ENCODE data around the gene GARIN1A.
"Not testable (repeated sequence)": the region's sequence is repeated elsewhere in the genome, so short reads cannot be mapped to it uniquely, and the experiment has no call there.

The GARIN1A gene

DNA sequence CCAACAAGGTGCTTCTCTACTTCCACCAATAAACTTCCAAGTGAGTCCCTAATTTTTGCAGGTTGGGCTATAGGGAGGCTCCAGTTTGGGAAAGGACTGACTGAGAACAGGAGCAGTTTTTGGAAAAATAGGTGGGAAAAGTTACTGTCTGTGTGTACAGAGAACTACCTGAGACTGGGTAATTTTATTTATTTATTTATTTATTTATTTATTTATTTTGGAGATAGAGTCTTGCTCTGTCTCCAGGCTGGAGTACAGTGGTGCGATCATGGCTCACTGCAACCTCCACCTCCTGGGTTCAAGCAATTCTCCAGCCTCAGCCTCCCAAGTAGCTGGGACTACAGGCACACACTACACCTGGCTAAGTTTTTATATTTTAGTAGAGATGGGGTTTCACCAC, 11.2 kb downstream of the GARIN1A start:
- in situ Hi-C loops (cut with MboI; ENCODE audit: low sequenced_read_pairs): not testable (repeated sequence)

DNA sequence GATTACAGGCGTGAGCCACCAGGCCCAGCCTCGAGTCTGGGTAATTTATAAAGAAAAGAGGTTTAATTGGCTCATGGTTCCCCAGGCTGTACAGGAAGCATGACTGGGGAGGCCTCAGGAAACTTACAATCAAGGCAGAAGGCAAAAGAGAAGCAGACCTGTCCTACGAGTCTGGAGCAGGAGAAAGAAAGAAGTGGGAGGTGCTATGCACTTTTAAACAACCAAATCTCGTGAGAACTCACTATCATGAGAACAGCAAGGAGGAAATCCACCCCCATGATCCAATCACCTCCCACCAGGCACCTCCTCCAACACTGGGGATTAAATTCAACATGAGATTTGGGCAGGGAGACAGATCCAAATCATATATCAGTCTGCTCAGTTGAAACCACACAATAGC, 11.6 kb downstream of the GARIN1A start:
- in situ Hi-C loops (cut with MboI; ENCODE audit: low sequenced_read_pairs): not testable (repeated sequence)

DNA sequence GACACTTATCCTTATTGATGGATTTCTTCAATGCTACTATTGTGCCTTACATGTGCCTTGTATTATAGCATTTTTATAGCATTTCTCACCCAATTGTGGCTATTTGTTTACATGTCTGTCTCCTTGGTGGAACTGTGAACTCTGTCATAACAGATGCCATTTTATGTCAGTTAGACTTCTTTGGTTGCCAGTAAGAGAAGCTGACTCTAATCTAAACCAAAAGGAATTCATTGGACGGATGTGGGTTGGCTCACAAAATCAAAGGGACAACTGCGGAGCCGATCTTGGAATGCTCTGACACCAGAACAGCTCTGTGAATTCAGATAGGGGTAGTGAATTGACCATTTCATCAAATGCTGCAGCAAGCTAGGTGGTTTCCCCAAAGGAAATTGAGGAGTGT, 15.0 kb downstream of the GARIN1A start:
- in situ Hi-C loops (cut with MboI; ENCODE audit: low sequenced_read_pairs): no loop called here

DNA sequence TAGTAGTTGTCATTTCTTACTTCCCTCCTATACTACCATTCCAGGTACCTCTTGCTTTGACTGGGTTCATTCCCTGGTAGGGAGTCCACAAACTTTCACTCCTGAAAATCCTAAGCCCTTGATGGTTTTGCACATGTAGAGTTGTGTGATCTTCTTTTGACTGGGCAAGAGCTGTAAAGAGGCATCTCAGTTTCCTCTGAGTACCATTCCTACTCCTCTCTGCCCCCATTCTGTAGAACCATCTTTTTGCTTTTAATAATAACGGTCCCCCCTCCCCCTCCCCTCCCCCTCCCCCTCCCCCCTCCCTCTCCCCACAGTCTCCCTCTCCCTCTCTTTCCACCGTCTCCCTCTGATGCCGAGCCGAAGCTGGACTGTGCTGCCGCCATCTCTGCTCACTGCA, 16.4 kb downstream of the GARIN1A start:
- in situ Hi-C loops (cut with MboI; ENCODE audit: low sequenced_read_pairs): no loop called here

DNA sequence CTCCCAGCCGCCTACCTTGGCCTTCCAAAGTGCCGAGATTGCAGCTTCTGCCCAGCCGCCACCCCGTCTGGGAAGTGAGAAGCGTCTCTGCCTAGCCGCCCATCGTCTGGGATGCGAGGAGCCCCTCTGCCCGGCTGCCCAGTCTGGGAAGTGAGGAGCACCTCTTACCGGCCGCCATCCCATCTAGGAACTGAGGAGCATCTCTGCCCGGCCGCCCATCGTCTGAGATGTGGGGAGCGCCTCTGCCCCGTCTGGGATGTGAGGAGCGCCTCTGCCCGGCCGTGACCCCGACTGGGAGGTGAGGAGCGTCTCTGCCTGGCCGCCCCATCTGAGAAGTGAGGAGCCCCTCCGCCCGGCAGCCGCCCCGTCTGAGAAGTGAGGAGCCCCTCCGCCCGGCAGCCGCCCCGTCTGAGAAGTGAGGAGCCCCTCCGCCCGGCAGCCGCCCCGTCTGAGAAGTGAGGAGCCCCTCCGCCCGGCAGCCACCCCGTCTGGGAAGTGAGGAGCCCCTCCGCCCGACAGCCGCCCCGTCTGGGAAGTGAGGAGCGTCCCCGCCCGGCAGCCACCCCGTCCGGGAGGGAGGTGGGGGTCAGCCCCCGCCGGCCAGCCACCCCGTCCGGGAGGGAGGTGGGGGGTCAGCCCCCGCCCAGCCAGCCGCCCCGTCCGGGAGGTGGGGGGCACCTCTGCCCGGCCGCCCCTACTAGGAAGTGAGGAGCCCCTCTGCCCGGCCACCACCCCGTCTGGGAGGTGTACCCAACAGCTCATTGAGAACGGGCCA, 17.3 kb downstream of the GARIN1A start:
- in situ Hi-C loops (cut with MboI; ENCODE audit: low sequenced_read_pairs): not testable (repeated sequence)

DNA sequence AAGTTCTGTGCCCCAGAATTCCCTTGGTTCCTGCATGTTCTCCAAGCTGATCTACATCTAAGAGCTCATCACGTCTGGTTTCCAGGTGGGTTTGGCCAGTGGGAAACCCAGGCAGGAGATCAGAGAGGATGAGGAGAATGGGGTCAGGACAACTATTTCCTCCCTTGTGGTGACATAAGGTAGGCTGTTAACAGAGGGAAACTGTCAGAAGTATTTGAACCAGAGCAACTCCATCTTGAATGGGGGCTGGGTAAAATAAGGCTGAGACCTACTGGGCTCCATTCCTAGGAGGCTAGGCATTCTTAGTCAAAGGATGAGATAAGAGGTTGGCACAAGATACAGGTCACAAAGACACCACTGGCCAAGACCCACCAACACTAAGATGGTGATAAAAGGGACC, 19.1 kb downstream of the GARIN1A start:
- in situ Hi-C loops (cut with MboI; ENCODE audit: low sequenced_read_pairs): no loop called here

DNA sequence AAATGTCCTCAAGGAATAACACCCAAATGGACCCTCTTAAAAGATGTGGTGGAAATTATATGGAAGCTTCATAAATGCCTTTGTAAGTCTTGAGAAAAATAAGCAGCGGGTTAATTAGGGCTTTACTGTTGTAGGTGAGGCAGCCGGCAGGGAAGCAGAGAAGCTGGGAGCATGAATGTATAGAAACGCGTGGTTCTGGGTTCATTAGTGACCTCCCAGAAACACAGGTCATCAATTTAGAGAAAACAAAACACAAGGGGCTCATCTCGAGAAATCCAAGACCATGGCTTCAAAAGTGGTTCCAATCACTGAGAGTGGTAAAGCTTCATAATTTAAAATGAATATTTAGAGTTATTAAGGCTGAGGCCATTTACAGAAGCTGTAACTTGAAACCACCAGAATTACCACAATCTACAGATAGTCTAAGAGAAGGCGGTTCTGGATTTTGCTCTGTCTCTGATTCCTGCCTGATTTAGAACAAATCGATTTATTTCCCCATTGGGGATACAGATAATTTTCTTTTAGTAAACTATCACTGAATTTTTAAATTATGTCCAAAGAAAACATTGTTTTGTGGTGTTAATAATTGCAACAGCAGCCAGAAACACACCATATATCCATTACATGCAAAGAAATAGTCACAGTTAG, 20.7 kb downstream of the GARIN1A start:
- in situ Hi-C loops (cut with MboI; ENCODE audit: low sequenced_read_pairs): no loop called here

DNA sequence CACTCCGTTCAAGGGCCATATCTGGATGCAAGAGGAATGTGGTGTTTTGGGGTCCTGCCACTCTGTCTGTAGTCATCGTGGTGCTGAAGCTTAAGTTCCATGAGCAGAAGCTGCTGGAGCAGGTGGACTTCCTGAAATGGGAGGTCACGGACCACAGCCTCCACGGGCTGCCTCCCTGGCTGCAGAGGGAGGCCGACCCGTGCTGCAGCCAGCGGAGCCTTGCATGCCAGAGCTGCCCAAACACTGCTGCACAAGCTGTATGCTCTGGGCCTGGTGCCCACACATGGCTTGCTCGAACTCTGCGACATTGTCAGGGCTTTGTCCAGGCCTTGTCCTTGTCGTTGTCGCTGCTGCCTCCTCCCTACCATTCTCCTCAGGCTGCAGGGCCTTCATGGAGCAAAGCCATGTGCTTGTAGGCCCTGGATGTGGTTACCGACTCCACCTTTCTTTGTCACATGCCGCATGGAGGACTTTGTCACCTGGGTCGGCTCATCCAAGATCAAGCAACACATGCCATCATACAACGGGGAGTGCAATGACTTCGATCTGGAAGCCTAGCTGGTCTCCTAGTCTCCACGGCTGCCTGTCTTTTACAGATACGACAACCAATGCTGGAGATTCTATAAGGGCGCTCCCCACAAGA, 21.4 kb downstream of the GARIN1A start:
- in situ Hi-C loops (cut with MboI; ENCODE audit: low sequenced_read_pairs): no loop called here

DNA sequence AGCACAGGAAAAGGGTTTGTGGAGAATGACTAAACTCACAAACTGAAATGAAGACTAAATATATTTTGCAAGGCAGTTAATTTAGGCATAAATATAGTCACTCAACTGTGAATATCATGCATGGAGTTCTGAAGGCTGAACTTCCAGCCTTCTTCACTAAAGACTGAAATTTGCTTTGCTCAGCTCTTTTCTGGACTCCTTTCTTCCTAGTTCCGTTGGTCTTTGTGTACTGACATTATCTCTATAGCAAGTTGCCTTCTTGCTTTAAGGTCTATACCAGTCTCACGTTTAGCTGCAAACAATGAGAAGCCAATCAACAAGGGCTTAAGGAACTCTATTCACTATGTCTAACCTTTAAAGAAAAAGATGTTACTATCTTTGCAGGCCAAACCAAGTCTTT, 22.6 kb downstream of the GARIN1A start:
- in situ Hi-C loops (cut with MboI; ENCODE audit: low sequenced_read_pairs): no loop called here

DNA sequence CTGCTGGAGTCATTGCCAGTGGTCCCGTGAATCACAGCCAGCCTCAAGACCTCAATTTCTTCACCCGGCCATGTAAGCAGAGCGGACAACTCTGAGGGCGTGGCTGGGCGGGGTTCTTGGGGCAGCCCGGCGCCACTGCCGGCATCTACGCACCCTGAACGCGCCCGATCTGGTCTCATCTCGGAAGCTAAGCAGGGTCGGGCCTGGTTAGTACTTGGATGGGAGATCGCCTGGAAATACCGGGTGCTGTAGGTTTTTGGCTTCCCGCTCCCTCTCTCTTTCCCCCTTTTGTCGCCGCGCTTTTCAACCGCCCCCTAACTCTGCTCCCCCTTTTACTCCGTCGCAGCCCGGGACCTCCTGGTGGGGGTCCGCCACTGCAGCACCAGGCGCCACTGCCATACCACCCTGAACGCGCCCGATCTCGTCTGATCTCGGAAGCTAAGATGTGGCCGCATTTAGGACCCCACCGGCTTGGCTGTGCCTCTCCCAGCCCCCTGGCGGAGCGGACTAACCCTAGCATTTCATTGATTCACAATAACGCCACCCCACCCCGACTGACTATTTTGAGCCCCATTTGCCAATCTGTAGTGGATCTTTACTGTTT, 25.3 kb downstream of the GARIN1A start:
- in situ Hi-C loops (cut with MboI; ENCODE audit: low sequenced_read_pairs): no loop called here

DNA sequence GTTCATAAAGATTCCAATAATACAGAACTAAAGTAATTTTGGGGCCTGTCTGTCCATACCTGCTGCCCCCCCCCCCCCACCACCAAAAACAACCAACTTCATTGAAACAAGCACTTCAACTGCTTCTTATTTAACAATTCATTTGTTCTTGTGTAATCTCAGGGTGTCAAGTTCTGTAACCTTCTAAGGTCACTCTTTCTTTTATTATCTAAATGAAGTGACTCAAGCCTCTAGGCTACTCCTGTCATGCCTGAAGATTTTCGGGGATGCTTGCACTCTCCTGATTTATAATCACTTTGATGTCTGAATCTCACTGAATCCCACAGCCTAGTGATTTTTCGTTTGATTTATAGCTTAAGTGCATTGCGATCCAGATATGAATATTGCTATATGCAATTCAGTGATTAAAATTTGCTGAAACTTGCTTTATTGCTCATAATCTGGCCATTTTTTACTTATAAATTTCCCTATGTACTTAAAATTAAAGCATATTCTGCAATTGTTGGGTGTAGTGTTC, 27.2 kb downstream of the GARIN1A start:
- in situ Hi-C loops (cut with MboI; ENCODE audit: low sequenced_read_pairs): no loop called here

DNA sequence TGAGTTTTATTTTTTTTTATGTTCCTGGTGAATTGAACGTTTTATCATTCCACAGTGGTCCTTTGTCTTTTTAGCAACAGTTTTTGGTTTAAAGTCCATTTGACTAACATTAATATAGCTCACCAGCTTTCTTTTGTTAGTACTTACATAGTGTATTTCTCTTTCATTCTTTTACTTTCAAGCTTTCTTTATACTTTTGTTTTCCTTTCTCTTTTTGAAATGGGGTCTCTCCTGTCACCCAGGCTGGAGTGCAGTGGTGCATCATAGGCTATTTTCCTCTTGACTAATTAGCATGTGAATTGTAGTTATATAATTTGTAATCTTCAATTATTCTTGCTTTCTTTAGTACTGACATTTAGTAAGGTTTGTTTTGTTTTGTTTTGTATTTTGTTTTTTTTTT, 27.8 kb downstream of the GARIN1A start:
- in situ Hi-C loops (cut with MboI; ENCODE audit: low sequenced_read_pairs): no loop called here

DNA sequence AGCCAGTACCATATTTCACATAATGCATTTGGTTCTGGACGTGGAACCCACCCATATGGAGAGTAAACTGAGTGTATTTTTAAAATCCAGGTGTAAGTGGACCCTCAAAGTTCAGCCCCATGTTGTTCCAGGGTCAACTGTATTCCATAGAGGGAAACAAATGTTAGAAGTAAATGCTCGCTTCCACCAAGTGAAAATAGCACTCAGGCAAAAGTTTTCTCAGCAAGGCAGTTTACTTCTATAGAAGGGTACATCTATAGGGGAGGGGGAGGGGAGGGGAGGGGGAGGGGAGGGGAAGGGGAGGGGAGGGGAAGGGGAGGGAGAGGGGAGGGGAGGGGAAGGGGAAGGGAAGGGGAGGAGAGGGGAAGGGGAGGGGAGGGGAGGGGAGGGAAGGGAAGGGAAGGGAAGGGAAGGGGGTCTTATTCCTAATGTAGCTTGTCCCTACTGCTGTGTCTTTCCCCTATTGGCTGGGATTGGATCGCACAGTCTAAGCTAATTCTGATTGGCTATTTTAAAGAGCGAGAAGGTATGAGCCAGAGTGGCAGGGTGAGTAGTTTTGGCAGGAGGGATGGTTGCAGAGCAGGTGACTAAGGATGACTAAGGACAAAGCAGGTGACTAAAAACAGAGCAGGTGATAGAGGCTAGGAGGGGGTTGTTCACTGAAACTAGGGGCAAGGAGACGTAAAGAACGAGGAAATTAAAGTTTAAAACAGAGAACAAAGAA, 29.1 kb downstream of the GARIN1A start:
- in situ Hi-C loops (cut with MboI; ENCODE audit: low sequenced_read_pairs): no loop called here

DNA sequence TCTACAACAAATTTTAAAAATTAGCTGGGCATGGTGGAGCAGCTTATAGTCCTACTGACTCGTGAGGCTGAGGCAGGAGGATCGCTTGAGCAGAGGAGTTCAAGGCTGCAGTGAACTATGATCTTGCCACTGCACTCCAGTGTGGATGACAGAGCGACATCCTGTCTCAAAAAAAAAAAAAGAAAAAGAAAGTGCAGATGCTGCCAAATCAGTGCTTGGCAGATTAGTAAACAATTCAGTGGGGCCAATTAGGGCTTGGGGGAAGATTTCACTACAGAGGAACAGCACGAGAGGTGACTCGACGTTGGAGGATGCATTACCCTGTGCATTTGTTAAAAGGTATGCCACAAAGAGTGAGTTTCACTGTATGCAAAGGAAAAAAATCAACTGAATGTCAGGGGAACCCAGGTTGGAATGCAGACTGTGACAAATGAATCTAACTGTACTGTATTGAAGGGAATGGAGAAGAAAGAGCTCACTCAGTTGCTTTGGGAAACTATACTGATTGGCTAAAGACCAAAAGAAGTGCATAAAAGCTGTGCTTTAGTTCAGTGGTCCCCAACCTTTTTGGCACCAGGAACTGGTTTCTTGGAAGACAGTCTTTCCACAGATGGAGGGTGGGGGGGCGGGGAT, 31.6 kb downstream of the GARIN1A start:
- in situ Hi-C loops (cut with MboI; ENCODE audit: low sequenced_read_pairs): no loop called here

DNA sequence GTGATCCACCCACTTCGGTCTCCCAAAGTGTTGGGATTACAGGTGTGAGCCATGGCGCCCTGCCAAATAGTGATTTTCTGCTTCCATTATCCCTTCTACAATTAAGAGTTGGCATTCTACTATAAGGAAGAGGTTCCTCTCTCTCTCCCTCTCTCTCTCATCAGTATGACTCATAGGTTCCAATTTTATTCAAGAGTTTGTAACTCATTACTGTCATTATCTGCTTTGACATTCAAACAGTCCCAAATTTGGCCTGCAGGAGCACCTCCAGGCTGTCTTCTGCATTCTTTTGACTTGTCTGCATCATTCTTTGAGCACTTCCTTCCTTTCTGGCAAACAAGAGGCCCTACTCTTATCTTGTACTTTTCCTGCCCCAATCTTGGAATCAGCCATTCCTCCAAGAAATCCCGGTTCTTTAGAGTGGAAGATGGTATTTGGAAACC, 33.8 kb downstream of the GARIN1A start:
- in situ Hi-C loops (cut with MboI; ENCODE audit: low sequenced_read_pairs): no loop called here

DNA sequence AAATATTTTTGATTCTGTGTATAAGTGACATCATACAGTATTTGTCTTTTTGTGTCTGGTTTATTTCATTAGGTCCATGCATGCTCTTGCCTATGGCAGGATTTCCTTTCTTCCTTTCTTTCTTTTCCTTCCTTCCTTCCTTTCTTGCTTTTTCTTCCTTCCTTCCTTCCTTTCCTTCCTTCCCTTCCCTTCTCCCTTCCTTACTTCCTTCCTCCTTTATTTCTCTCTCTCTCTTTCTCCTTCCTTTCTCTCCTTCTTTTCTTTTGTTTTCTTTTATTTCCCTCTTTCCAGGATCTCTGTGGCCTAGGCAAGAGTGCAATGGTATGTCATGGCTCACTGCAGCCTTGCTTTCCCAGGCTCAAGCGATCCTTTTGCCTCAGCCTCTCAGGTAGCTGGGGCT, 35.7 kb downstream of the GARIN1A start:
- in situ Hi-C loops (cut with MboI; ENCODE audit: low sequenced_read_pairs): no loop called here

DNA sequence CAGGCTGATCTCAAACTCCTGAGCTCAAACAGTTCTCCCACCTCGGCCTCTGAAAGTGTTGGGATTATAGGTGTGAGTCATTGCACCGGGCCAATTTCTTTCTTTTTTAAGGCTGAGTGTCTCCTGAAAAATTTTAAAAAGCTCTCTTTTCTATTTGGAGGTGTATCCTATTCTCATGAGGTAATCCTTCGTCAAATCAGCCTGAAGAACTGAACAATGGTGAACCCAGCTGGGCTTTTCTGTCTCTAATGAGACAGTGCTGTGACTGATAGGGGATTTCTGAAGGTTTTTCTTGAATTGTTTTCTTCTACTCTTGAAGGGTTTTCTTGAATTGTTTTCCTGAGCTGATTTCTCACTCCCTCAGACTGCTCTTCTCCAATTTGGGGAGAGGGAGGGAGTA, 36.1 kb downstream of the GARIN1A start:
- in situ Hi-C loops (cut with MboI; ENCODE audit: low sequenced_read_pairs): no loop called here

DNA sequence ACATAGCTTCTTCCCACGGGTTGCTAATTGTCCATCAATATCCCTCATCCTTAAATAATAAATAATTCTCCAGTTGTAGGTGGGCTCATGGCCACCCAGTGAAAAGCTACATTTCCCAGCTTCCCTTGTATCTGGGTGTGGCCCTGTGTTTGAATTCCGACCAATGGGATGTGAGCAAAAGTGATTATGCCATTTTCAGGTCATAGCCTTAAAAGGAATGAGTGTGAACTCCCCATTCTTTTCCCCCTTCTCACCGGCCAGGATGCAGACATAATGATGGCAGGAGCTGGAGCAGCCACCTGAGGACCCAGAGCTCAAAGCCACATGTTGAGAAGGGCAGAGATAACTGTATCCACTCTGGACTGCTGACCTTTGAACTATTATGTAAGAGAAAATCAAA, 36.7 kb downstream of the GARIN1A start:
- in situ Hi-C loops (cut with MboI; ENCODE audit: low sequenced_read_pairs): no loop called here

DNA sequence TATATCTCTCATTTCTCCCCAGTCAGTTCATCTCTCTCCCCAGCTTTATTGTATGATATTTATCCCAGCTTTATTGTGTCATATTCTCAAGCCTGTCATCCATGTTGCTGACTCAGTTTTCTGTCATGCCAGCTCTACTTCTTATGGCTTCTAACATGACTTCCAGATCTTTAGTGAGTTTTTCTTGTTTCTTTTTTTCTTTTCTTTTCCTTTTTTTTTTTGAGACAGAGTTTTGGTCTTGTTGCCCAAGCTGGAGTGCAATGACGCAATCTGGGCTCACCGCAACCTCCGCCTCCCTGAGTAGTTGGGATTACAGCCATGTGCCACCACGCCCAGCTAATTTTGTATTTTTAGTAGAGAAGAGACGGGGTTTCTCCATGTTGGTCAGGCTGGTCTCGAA, 38.4 kb downstream of the GARIN1A start:
- in situ Hi-C loops (cut with MboI; ENCODE audit: low sequenced_read_pairs): no loop called here

DNA sequence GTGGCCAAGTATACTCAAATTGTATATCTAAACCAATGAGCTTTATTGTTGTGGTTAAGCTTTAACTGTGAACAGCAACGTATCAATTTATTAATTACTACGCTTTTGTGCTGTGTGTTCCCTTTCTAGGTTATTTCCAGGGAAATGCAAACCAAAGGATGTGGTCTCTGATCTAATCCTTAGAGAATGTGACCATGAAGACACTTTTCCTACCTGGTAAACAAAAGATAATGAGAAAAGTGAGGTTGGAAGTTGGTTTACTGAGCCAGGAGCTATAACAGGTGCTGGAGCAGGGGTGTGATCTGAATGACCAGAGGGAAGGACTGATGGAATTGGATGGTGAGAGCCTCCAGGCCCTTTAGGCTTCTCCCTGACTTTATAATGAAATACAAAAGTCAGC, 41.7 kb downstream of the GARIN1A start:
- in situ Hi-C loops (cut with MboI; ENCODE audit: low sequenced_read_pairs): no loop called here
